GM19372 (cell line): ENCODE measurements around the gene FAM222A.

Source experiments
- ATAC-seq: cut with Tn5 transposase; IDR thresholded peaks from one replicate; pipeline ENCODE4 v1.9.1; 2021; ENCODE audit warnings: mild to moderate bottlenecking, low read depth, moderate library complexity; ENCODE audit not compliant: unreplicated experiment

Gene FAM222A

DNA sequence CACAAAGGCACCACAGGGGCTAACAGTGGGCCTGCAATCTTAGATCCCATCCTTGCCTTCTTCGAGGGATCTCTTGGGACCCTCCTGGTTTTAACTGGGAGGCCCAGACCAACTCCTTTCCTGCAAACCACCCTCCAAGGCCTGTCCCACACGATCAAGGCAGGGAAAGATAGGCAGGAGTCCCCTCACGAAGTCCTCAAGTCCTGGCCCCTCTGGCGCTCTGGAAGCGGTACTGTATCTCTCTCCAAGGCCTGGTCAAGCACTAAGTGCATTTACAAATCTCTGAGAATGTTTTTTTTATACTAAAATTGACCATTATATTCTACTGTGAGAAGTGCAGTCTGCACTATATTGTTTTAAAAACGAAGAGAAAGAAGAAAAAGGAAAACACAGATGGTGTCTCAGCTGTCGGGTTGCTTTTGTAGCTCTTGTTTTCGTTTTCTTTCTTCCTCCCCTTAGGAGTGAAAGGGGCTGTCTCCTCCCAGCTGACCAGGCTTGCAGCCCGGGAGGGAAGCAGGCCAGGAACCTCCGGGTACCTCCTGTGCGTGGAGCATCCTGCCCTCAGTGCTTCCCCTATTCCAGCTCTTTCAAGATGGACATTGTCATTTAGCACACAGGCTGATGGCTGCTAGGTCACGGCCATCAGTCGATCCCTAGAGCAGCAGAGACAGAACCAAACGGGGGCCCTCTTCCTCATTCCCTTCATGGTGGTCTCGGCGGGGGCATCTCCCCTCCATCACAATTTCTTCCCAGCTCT lies 56.7 kb downstream of the FAM222A start:
- ATAC-seq, result no peak

DNA sequence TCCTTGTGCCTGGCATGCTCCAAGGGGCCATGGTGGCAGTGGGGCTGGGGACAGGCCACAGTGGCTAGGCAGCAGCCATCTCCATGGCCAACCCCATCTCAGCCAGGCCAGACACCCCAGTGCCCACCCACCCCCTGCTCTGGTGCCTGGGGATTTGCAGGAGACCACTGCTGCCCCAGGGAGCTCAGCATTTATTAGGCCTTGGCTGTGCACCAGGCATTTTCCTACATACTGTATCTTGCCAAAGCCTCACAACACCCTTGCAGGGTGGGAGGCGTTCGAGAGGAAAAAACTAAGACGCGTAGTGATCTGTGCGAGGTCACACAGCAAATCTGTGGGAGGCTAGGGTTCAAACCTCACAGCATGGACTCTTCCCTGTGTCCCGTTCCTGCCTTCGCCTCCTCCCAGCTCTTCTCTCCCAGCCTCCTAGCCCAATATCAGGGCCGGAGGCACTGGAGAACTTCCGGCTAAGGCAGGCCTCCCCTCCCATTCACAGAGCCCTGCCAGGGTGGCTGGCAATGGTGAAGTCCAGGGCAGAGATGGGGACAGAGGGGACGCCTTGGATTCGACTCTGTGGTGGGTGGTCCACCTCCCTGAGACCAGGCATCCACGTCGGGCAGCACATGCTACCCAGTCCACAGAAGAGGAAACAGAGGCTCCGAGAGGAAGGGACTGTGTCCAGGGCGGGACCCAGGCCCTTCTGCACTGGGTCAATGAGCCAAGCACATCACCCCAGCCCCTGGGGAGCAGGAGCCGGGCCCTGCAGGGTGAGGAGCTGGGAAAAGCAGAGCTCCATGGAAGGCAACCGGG lies 57.4 kb downstream of the FAM222A start:
- no peak for ATAC-seq

DNA sequence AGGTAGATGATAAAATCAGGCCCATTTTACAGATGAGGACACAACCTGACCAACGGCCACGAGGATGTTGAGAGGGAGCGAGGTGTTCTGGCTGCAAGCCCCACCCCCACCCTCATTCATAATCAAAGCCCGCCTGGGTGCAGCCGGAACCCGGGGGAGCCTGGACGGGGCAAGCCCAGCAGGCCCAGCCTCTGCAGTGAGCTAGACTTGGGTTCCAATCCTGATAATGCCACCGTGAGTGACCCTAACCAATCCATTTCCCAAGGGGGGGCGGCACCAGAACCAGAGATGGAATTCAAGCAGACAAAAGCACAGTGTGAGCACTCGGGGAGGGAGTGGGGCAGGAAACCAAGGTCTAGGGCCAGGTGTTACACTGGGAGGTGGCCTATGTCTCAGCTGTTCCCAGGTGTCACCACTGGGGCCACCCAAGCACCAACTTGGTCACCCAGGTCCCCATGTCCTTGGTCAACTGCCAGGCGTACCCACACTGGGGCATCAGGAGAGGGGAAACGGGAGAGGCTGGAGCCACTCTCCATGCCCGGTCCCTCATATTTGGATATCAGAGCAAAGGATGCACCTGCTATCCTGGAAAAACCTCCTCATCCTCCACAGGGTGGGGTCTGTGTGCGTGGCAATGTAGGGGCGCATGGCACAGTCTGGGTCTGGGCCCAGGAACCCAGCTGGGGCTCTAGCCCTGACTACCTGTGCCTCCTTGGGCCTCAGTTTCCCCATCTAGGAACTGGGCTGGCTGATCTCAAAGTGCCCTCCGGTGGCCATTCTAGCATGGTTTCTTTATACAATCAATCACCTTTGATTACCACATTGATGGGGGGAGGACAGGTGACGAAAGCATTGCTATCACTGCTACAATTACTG lies 58.4 kb downstream of the FAM222A start:
- no peak for ATAC-seq

DNA sequence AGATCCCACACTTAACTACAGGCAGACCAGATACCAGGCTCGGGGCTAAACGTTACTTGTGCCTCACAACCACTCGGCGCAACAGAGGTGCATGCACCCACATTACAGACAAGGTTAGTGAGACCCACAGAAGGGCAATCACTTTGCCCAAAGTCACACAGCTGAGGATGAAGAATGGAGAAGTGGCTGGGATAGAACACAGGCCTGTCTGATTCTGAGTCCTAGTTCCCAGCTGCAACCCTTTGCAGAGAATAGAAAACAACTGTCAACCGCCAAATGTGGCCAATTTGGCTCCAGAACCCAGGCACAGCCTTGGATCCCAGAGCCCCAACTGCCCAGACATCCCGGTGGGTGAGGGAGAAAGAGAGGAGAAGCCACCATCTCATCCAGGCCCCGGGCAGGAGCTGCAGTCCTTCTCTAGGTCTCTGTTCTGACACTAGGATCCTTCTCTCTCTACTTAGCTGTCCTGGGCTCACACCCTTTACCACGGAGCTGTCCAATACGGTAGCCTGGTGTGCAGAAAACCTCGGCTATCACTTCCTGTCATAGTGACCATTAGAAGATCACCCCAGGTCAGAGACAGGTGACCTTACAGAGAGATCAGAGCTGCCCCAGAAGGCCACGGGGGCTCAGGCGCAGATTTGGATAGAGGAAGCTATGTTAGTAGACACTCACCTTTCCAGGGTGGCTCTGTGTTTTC lies 59.1 kb downstream of the FAM222A start:
- no peak for ATAC-seq

DNA sequence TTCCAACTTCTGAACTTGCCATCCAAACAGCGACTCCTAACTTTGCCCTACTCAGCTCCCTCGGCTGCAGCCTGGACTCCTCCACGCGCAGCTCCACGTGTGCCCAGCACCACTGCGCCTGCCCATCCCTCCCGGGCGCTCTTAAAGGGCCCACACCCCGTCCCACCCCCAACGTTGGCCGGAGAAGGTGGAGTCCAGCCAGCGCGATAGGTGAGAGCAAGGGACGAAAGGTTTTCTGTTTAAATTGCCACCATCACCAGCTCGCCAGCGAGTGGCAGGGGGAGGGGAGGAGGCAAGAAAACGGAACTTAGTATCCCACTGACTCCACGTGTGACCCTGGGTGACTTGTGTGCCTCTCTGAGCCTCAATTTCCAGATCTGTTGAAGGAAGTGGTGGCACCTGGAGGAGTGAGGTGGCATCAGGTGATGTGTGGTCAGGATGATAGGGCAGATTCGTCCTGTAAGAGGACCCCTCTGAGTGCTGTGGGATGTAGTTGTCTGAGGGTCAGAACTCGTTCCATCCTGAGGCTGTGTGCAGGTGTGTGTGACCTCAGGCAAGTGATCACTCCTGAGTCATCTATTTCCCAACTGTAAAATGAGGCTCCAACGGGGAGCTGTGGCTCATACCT lies 59.9 kb downstream of the FAM222A start:
- no peak for ATAC-seq

DNA sequence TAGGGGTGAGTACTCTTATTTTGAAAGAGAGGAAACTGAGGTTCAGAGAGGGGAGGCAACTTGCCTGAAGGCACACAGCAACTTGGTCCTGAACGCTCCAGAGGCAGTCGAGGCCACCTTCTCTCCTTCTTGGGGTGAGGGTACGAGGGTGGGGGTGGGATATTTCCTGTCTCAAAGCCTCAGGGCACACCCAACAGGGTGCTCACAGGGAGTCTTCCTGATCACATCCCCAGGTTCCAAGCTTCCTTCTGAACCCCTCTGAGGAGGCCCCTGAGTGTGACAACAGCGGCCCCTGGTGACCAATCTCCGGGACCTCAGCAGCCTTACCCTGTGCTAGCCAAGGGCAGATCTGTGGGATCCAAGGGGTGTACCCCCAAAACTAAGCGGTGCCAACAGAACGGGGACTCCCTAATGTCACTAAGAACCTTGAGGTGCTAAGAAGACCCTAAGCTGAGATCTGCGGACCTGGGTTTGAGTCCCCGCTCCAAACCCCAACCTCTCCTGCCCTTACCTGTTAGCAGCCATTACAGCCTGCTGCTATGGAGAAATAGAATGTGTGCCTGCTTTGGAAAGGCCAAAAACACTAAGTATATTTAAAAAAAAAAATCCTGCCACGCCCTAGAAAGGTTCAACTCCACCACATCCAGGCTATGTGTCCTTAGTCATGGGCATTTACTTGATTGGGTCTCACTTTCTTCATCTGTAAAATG lies 61.7 kb downstream of the FAM222A start:
- ATAC-seq, result no peak

DNA sequence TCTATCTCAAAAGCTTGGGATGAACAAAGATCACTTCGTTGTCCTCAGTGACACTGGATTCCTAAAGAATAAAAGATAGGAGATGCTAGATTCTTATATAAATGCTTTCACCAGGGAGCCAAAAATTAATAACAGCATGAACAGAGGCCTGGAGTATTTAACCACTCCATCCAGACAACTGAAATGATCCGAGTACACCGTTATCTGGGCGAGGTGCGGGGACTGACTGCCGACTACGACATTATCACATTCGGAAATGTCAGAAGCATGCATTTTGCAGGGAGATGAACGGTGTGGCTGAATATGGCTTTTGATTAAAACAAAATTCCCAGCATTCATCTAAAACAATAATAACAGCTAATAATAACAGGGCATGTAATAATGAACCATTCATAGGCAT lies 63.0 kb downstream of the FAM222A start:
- ATAC-seq, result no peak

DNA sequence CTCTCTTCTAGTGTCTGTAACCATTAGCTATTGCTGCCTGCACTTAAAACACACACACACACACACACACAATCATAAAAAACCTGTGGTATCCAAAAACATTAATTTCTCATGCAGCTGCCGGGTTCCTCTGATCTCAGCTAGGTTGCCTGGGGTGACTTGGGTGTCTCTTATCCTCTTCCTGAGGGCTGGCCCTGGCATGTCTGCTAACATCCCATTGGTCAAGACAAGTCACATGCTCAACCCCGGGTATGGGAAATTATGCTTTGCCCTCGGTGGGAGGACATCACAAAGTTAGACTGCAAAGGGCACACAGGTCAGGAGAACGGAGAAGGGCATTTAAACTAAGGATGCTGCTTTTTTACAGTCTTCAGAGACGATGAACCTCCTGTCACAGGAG lies 63.9 kb downstream of the FAM222A start:
- no peak for ATAC-seq

DNA sequence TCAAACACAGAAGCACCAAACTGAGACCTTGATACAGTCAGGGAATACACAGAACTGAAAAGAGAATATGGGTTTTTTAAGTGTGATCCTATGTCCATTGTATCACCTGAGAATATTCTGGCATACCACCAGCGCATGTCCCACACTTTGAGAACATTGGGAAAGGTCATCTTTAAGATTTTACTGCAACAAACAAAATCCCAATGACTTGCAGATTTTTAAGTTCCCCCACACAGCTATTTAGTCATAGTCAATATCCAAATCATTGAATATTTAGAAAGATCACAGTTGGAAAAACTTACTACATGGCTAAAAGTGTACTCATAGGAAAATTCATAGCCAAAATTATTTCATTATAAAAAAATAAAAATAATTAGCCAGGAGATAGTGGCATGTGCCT lies 65.1 kb downstream of the FAM222A start:
- ATAC-seq, result no peak

DNA sequence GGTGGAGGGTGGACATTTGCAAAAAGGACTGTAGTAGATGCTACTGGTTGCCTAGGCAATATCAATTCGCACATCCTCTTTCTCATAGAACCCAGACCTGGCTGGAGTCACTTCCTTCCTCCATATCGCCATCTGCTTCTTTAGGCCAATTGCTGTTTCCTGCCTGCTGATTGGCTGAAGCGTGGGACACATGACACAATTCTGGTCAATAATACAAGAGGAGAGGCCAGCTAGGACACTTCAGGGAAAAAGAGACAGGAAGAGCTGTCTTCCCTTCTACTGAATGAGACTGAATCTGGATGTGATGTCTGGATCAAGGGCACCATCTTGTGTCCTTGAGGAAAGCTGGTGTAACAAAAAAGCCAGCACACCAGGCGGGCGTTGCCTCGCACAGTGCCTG lies 65.8 kb downstream of the FAM222A start:
- no peak for ATAC-seq

DNA sequence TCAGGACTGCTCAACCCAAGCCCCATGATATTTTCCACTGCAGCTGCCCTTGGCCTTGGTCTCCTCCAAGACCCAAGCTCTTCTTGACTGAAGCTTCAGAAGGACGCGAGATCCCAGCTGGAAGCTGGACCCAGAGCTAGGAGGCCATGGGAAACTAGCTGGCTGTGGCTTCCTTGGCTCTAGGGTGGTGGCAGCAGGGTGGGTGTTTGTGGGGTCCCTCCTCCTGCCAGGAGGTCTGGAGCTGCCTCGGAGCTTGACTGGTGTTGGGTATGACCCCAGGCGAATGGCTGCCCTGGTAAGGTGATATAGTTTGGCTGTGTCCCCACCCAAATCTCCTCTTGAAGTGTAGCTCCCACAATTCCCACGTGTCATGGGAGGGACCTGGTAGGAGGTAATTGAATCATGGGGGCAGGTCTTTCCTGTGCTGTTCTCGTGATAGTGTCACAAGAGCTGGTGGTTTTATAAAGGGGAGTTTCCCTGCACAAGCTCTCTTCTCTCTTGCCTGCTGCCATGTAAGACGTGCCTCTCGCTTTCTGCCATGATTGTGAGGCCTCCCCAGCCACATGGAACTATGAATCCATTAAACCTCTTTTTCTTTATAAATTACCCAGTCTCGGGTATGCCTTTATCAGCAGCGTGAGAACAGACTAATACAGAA lies 68.2 kb downstream of the FAM222A start:
- no peak for ATAC-seq

DNA sequence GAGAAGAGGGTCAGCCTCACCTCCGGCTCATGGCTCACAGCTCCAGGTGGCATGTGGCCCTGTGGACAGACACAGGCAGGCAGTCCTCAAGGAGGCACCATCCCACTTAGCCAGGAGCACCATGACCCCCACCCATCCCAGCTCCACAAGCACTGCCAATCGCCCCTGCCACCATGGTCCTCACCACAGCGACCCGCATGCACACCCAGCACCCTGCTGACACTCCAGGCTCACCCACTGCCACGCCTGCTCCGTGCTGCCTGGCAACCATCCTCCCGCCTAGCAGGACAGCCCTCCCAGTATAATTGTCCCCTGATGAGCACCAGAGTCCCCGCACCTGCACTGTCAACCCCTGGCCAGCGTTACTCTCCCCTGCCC lies 68.7 kb downstream of the FAM222A start:
- ATAC-seq, result no peak

DNA sequence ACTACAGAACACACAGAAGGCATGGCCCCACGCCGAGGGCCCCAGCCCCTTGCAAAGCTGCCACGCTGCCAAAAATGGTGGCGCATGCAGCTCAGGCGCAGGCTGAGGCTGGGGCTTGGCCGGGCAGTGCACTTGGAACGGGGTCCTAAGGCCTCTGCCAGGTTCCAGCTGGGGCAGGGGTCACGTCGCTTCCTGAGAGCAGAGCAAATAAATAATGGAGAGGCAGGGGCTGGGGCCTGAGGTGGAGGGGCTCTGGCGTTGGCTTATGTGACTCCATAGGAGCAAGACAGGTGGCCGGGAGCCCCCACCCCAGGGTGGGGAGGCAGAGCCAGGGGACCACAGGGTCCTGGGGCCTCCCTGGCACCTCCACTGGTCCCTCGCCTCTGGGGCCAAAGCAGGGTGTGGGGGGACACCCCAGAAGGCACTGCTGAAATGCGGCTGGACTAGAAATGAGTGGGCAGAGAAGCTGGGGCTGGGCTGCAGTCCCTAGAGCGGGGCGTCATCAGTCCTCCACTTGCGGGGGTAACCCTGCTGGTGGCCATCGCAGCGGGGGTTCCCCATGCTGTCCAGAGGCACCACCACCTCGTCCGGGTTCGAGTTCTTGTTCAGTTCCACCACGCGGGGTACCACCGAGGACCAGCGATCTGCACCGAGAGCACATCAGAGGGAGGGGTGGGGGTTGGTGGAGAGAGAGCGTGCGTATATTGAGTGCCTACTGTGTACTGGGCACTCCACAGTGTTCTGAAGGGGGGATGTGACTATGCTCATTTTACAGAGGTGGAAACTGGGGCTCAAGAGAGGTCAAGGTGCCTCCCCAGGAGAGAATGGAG lies 69.7 kb downstream of the FAM222A start:
- no peak for ATAC-seq

DNA sequence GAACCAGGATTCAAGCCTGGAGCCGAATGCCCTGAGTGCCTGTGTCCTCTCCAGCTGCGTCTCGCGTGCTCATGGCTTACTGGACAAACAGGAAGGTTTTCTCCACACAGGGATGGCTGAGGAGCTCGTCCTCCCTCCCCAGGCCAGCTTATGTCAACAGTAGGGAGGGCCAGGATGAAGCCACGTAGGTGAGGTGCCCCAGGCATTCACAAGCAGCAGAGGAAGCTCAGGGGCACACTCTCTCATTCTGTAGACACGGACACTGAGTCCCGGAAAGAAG lies 70.3 kb downstream of the FAM222A start:
- no peak for ATAC-seq

DNA sequence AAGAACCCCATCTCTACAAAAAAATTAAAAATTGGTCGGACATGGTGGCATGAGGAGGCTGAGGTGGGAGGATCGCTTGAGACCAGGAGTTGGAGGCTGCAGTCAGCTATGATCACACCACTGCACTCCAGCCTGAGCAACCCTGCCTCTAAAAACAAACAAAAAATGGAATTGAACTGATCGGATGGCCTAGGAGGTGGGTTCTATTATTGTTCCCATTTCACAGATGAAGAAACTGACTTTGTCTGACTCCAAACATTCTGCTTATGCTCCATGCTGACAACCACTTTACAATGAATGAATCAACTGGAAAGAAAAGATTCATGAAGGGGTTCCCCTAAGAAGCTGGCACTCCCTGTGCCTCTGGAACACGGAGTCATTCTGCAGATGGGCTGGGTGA lies 72.2 kb downstream of the FAM222A start:
- no peak for ATAC-seq

DNA sequence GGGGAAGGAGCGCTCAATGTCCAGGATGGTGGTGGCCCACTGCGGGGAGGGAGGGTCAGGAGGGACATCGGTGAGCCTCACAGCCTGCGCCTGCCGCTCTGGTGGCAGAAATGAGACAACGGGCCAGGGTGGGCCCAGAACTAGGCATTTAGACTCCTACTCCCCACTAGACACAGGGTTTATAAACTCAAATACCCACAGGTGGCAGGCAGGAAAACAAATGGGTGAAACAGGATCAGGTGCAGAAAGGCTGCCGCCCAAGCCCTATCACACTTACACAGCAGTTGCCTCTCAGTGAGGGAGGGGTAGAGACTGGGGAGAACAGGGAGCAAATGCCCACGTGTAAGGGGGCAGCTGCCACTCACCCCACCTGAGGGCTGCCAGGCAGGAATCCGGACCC lies 73.2 kb downstream of the FAM222A start:
- ATAC-seq, result no peak

DNA sequence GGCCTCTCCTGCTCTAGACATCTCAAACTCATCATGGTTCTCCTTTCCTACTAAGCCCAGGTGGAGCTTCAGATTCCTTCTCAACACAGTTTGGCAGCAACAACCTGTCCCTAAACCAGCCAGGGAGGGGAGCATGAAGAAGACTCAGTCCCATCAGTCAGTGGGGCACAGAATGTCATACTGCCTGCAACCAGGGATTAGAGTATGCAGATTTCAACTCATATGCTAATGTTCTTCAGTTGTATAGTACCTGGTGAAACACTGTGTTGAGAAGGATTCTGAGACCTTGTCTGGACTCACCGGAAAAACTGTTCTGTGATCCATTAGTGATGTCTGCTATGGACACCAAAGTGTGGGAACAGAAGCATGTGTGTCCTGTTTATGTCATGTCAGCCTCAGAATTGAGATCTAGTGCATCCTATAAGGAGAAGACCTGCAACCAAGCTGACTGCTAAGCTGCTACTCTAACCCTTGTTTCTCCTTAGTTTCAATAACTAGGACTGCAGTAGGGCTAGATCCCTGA lies 76.0 kb downstream of the FAM222A start:
- no peak for ATAC-seq

DNA sequence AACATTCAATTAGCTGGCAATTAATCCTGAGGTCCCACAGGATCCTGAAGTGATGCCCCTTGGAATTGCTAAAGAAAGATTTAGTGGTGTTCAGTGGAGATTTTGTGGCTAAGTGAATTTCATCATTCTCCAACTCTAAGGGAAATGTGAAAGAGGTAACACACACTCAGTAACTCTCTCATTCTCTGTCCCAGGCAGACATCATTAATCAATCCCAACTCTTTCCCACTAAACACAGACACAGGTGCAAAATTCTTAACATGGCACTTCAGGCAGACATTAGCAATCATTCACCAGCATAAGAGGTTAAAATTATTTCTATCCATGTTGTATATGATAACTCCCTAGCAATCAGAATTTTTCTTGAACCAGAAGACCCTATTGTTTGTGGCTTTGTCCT lies 79.4 kb downstream of the FAM222A start:
- ATAC-seq, result no peak
